PC-9 (cell line): ENCODE measurements around the gene DENND1A. TPM values are rescaled to one million over a fixed set of nuclear protein-coding genes. Genes with fewer than 3 reads are reported as not detected.

Experiments used
- BruUV-seq: library from RNA; stranded (reverse); fragments of 400-500 nt; replicated peaks from 2 replicates; lab custom pipeline; 2021; lab: Mats Ljungman, UMichigan
- CTCF ChIA-PET: fragments of 300-600 bp; sonication (Branson Sonifier 250); formaldehyde crosslinking; loops from one replicate; lab custom pipeline; 2022; ENCODE audit warnings: antibody characterized with exemption; lab: Charles Lee
- POLR2A ChIA-PET: fragments of 300-600 bp; sonication (Branson Sonifier 250); formaldehyde crosslinking; loops from one replicate; lab custom pipeline; 2022; ENCODE audit warnings: antibody characterized with exemption; ENCODE audit not compliant: unreplicated experiment; lab: Charles Lee
- DNase-seq, 2 experiments: peaks; one replicate each; pipeline versions ENCODE4 v3.0.0 to v3.0.0-alpha.2; 2015 to 2022; ENCODE audit warnings: mixed read lengths in 1 of 2
- H2AFZ ChIP-seq: fragments of 200-600 bp; sonication (generic); 2 replicates; pipeline ENCODE4 v1.8.1; 2017; ENCODE audit warnings: antibody characterized with exemption
- H3F3A ChIP-seq: fragments of 200-600 bp; sonication (generic); 2 replicates; pipeline ENCODE4 v1.8.1; 2017; ENCODE audit warnings: antibody characterized with exemption, mild to moderate bottlenecking, low read depth; ENCODE audit not compliant: insufficient read depth
- H3K27ac ChIP-seq: fragments of 200-600 bp; sonication (generic); 2 replicates; pipeline ENCODE4 v1.6.1; 2016; ENCODE audit warnings: mixed run types
- H3K27me3 ChIP-seq: fragments of 200-600 bp; sonication (generic); 2 replicates; pipeline ENCODE4 v1.6.1; 2016; ENCODE audit warnings: low read depth, mixed run types; ENCODE audit not compliant: insufficient read depth
- H3K36me3 ChIP-seq: fragments of 200-600 bp; sonication (generic); 2 replicates; pipeline ENCODE4 v1.6.1; 2016; ENCODE audit warnings: low read depth, mixed run types
- H3K4me1 ChIP-seq: fragments of 200-600 bp; sonication (generic); replicated peaks from 2 replicates; pipeline ENCODE4 v1.6.1; 2016; ENCODE audit warnings: mixed run types; ENCODE audit not compliant: insufficient read depth
- H3K4me2 ChIP-seq: fragments of 200-600 bp; sonication (generic); 2 replicates; pipeline ENCODE4 v1.6.1; 2017; ENCODE audit warnings: mixed run types
- H3K4me3 ChIP-seq: fragments of 200-600 bp; sonication (generic); 2 replicates; pipeline ENCODE4 v1.6.1; 2016; ENCODE audit warnings: mixed run types
- H3K79me2 ChIP-seq: fragments of 200-600 bp; sonication (generic); 2 replicates; pipeline ENCODE4 v1.6.1; 2017; ENCODE audit warnings: low read depth, mixed run types
- H3K9me2 ChIP-seq: fragments of 200-600 bp; sonication (generic); 2 replicates; pipeline ENCODE4 v1.8.1; 2017; ENCODE audit warnings: mild to moderate bottlenecking; ENCODE audit not compliant: insufficient read depth
- H3K9me3 ChIP-seq: fragments of 200-600 bp; sonication (generic); 2 replicates; pipeline ENCODE4 v1.8.1; 2016; ENCODE audit warnings: low read depth; ENCODE audit not compliant: insufficient read depth
- H4K20me1 ChIP-seq: fragments of 200-600 bp; sonication (generic); 2 replicates; pipeline ENCODE4 v1.8.1; 2017; ENCODE audit not compliant: insufficient read depth
- CTCF ChIP-seq: fragments of 200-600 bp; sonication (generic); conservative IDR thresholded peaks from 2 replicates; pipeline ENCODE4 v1.6.1; 2017; ENCODE audit warnings: mixed run types, antibody characterized with exemption, mild to moderate bottlenecking, moderate library complexity
- EZH2 ChIP-seq: fragments of 200-600 bp; sonication (generic); IDR thresholded peaks from 2 replicates; pipeline ENCODE4 v1.8.0; 2017; ENCODE audit warnings: antibody characterized with exemption, low read depth
- intact Hi-C: fragments of 100-400 bp; cut with micrococcal nuclease; formaldehyde crosslinking; loops from one replicate; pipeline ENCODE4 v1.10.0; 2022; ENCODE audit not compliant: unreplicated experiment
- total RNA-seq: library from RNA; stranded (reverse); gene quantifications from 2 replicates; pipeline ENCODE4 v1.2.3, GENCODE V29; 2021

Gene DENND1A
- total RNA-seq, 1 experiment from 2014 or later, result 37.7 TPM

DNA sequence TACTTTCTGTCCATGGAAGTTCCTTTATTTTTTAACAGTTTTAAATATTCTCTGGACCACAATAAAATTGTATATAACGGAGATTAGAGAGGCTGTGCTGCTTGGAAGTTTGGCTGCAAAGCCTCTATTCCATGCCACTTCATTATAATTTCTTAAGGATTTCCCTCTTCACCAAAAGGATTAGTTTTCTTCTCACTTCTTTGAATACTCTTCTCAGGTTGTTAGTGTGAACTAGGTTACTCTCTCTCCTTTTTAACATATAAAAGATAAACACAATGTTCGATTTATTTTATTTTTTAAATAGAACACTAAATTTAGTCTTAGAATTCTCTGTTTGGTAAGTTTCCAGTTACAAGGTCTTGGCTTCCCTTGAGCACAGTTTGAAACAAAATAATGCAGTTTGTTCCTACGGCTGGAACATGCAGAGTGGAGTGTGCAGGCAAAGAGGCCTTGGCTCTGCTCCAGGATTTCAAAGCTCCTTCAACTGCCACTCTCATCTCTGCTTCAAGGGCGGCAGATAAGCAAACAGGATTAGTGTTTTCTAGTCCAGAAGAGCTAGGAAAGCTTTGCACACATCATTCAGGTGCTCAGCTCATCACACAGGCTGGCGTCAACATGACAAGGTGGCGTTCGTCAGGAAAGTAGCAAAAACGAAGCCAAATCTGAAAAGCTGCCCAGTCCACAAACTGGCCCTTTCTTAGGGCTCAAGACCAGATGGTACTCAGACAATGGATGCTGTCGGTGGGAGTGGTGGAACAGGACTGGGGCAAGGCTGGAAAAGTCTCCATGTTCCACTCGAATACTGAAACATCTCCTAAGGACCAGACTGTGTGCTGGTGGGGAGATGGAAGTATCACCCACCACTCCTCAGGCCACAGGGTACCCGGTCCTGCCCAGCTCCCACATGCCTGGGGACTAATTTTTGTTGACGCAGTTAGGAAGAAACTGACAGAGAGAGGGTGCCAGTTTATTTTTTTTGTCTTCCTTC, 287.3 kb downstream of the DENND1A start:
- no peak for DNase-seq
- Histone ChIP-seq H3K27me3 (no peaks in the 10 kb centered on the region), H3K79me2 (no peaks in the 10 kb centered on the region), H2AFZ (no peak overlapping the region), H3K9me2 (no peaks in the 10 kb centered on the region), H3F3A (no peaks in the 10 kb centered on the region), H3K4me2 (no peak overlapping the region), H3K36me3 (no peaks in the 10 kb centered on the region), H3K9me3 (no peaks in the 10 kb centered on the region), H3K4me1 (no peaks in the 10 kb centered on the region), H4K20me1 (no peaks in the 10 kb centered on the region; the same call in 1 of the 2 replicates), H3K4me3 (no peak overlapping the region), H3K27ac (no peak overlapping the region)
- intact Hi-C loops, result loop anchor here (1.0 kb wide), 1 partner anchor 44 kb away; no protein-coding TSS in a partner anchor
- TF ChIP-seq CTCF (no peak), EZH2 (no peak)
- ChIA-PET POLR2A (interaction anchor here (1.0 kb wide), 1 partner anchor 863 kb away, joined by 4 read pairs; no protein-coding TSS in a partner anchor), CTCF (no interaction called here)
- no TSS peak for BruUV-seq

GRCh38 chr9:123640792-123641222, 289.1 kb downstream of the DENND1A start:
- no peak for TF ChIP-seq EZH2
- TF ChIP-seq CTCF, result no peak
- no peak overlapping the region for H3K4me2 ChIP-seq
- POLR2A ChIA-PET, result no interaction called here
- no TSS peak for BruUV-seq
- H3K9me2 ChIP-seq, result no peaks in the 10 kb centered on the region
- intact Hi-C loops, result no loop called here
- H3F3A ChIP-seq, result no peaks in the 10 kb centered on the region
- H3K27ac ChIP-seq, result no peak overlapping the region
- no peaks in the 10 kb centered on the region for H3K9me3 ChIP-seq
- H3K36me3 ChIP-seq, result no peaks in the 10 kb centered on the region
- CTCF ChIA-PET, result no interaction called here
- no peaks in the 10 kb centered on the region for H3K27me3 ChIP-seq
- no peaks in the 10 kb centered on the region for H3K4me1 ChIP-seq
- DNase-seq, result no peak
- H3K79me2 ChIP-seq, result no peaks in the 10 kb centered on the region
- no peak overlapping the region for H2AFZ ChIP-seq
- H4K20me1 ChIP-seq, result no peaks in the 10 kb centered on the region; the same call in 1 of the 2 replicates
- no peak overlapping the region for H3K4me3 ChIP-seq

- TF ChIP-seq CTCF (no peak), EZH2 (no peak)
- H3K79me2 ChIP-seq, result no peaks in the 10 kb centered on the region
- H3K9me3 ChIP-seq, result no peaks in the 10 kb centered on the region
- POLR2A ChIA-PET, result interaction anchor here (0.6 kb wide), 1 partner anchor 124 kb away, joined by 3 read pairs; no protein-coding TSS in a partner anchor
- no TSS peak for BruUV-seq
- H3K4me3 ChIP-seq, result no peak overlapping the region
- no peaks in the 10 kb centered on the region for H3K27me3 ChIP-seq
- no peaks in the 10 kb centered on the region for H3F3A ChIP-seq
- intact Hi-C loops, result no loop called here
- CTCF ChIA-PET, result interaction anchor here (0.6 kb wide), 1 partner anchor 339 kb away, joined by 8 read pairs; no protein-coding TSS in a partner anchor
- no peaks in the 10 kb centered on the region for H3K4me1 ChIP-seq
- H3K27ac ChIP-seq, result no peak overlapping the region
- no peaks in the 10 kb centered on the region for H3K36me3 ChIP-seq
- H4K20me1 ChIP-seq, result no peaks in the 10 kb centered on the region; the same call in none of the 2 replicates
- H3K9me2 ChIP-seq, result no peaks in the 10 kb centered on the region
- H2AFZ ChIP-seq, result no peak overlapping the region
- no peak for DNase-seq
- H3K4me2 ChIP-seq, result no peak overlapping the region
Observed at GRCh38 chr9:123639743-123640142, 290.2 kb downstream of the DENND1A start.
